Measurements from ENCODE around the gene MRPL36. TPM values are rescaled to one million over a fixed set of nuclear protein-coding genes. Genes with fewer than 3 reads are reported as not detected.

MRPL36 gene
- total RNA-seq, 1 experiment from 2014 or later: 145 TPM

DNA sequence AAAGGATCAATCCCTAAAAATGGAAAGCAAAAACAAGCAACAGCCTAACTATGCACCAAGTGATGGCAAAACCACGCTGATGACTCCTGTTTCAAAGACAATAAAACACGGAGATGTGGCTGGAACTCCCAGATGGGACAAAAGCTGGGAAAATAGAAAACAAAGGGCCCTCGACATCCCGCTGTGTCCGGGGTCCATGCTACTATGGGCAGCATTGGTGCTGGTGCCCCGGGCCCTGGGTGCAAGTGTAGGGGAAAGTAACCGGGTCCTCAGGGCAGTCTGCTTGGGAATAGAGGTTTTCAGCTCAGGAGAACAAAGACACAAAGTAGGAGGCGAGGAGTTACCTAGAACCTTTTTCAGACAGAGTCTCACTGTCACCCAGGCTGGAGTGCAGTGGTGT is 46.1 kb downstream of the MRPL36 start:
- CTCF ChIA-PET: no interaction called here
- peaks cover 97% of the 10 kb centered on the region for H3K27me3 ChIP-seq (ENCODE audit: insufficient read depth, low read depth)

DNA sequence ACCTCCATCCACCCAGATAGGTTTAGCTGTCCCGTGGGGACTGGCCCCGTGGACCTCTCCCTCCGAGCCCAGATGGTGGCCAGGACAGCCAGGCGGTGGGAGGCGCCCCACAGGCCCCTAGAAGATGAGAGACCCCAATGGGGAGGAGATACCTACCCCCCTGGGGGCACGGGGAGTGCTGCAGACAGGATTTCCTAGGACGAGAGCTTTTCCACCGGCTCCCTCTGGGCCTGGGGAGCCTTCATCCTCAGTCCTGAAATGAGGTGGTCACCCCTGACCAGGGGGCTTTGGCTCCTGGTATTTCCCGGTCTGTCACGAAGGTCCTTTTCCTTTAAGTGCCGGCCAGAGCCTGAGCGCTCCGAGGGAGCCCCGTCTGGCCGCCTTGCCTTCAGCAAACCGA is 46.8 kb downstream of the MRPL36 start:
- Histone ChIP-seq H3K4me1 (replicated peaks; ENCODE audit: insufficient read depth) (no peaks in the 10 kb centered on the region), H3K27me3 (ENCODE audit: insufficient read depth, low read depth) (peaks cover 97% of the 10 kb centered on the region)
- intact Hi-C loops (cut with micrococcal nuclease; ENCODE audit: unreplicated experiment): no loop called here

More for the DNA sequence above, 46.1 kb downstream of the MRPL36 start:
- Histone ChIP-seq H3K9me2 (ENCODE audit: insufficient read depth) (no peaks in the 10 kb centered on the region), H3K4me1 (replicated peaks; ENCODE audit: insufficient read depth) (no peaks in the 10 kb centered on the region), H3K9me3 (ENCODE audit: insufficient read depth, low read depth) (no peaks in the 10 kb centered on the region), H2AFZ (no peak overlapping the region), H3K79me2 (ENCODE audit: low read depth) (no peaks in the 10 kb centered on the region), H3K4me2 (no peak overlapping the region), H3K27ac (no peak overlapping the region), H3F3A (ENCODE audit: insufficient read depth, low read depth) (no peaks in the 10 kb centered on the region), H3K36me3 (ENCODE audit: low read depth) (no peaks in the 10 kb centered on the region), H3K4me3 (no peak overlapping the region), H4K20me1 (ENCODE audit: insufficient read depth) (peaks cover 3% of the 10 kb centered on the region; the same call in 1 of the 2 replicates)
- no TSS peak for BruUV-seq (replicated peaks)
- intact Hi-C loops (cut with micrococcal nuclease; ENCODE audit: unreplicated experiment): no loop called here
- TF ChIP-seq EZH2 (IDR thresholded peaks at IDR 0.05; ENCODE audit: low read depth): no peak
- TF ChIP-seq, protein P1, sequence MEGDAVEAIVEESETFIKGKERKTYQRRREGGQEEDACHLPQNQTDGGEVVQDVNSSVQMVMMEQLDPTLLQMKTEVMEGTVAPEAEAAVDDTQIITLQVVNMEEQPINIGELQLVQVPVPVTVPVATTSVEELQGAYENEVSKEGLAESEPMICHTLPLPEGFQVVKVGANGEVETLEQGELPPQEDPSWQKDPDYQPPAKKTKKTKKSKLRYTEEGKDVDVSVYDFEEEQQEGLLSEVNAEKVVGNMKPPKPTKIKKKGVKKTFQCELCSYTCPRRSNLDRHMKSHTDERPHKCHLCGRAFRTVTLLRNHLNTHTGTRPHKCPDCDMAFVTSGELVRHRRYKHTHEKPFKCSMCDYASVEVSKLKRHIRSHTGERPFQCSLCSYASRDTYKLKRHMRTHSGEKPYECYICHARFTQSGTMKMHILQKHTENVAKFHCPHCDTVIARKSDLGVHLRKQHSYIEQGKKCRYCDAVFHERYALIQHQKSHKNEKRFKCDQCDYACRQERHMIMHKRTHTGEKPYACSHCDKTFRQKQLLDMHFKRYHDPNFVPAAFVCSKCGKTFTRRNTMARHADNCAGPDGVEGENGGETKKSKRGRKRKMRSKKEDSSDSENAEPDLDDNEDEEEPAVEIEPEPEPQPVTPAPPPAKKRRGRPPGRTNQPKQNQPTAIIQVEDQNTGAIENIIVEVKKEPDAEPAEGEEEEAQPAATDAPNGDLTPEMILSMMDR (conservative IDR thresholded peaks at IDR 0.05): no peak
- POLR2A ChIA-PET (ENCODE audit: unreplicated experiment): no interaction called here
- DNase-seq: no peak

DNA sequence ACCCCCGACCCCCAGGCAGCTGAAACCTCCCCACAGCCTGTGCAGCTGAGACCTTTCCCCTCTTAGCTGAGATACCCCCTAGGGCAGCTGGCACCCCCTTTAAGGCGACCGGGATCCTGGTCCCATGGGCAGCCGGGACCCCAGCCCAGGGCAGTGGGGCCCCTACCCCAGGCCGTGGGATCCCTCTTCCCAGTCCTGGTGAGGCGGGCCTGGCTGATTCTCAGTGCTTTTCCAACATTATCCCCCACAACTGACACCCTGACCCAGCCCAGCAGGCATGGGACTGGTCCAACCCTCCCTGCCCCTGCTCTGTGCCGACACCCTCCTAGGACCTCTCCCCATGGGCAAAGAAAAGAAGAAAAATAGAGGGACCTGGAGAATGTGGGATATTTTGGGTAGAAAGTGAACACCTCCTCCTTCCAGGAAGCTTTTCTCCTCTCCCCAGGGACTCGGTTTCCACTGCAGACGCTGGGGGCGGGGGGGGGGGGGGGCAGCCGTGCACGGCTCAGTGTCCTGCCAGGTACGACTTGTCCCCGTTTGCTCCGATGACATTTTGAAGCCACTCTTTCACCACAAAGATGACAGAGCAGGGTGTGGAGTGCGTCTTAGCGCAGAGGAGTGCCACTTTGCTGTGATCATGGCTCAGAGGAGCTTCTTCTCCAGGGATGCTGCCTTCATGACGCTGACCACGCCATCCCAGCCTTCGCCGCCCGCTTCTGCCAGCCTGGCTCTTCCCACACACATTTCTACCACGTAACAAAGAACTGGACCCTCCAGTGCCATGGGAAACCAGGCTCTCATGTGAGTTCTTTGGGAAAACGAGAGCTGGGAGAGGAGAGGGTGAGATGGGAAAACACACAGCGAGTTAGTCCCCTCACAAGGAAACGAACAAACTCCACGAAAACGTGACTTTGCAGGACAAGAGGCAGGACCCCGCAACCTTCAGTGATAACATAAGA is 47.5 kb downstream of the MRPL36 start:
- Histone ChIP-seq H4K20me1 (ENCODE audit: insufficient read depth) (peaks cover 3% of the 10 kb centered on the region; the same call in 1 of the 2 replicates), H3K9me2 (ENCODE audit: insufficient read depth) (no peaks in the 10 kb centered on the region), H3K9me3 (ENCODE audit: insufficient read depth, low read depth) (no peaks in the 10 kb centered on the region), H3K4me2 (no peak overlapping the region), H3K27me3 (ENCODE audit: insufficient read depth, low read depth) (peaks cover 97% of the 10 kb centered on the region), H3K27ac (no peak overlapping the region), H3K4me3 (no peak overlapping the region), H3F3A (ENCODE audit: insufficient read depth, low read depth) (no peaks in the 10 kb centered on the region), H2AFZ (no peak overlapping the region), H3K36me3 (ENCODE audit: low read depth) (no peaks in the 10 kb centered on the region), H3K4me1 (replicated peaks; ENCODE audit: insufficient read depth) (no peaks in the 10 kb centered on the region), H3K79me2 (ENCODE audit: low read depth) (no peaks in the 10 kb centered on the region)
- no TSS peak for BruUV-seq (replicated peaks)
- ChIA-PET CTCF (interaction anchor here (0.6 kb wide), 1 partner anchor 117 kb away, joined by 3 read pairs; no protein-coding TSS in a partner anchor), POLR2A (ENCODE audit: unreplicated experiment) (no interaction called here)
- intact Hi-C loops (cut with micrococcal nuclease; ENCODE audit: unreplicated experiment): no loop called here
- TF ChIP-seq, protein P1 (conservative IDR thresholded peaks at IDR 0.05): no peak
- TF ChIP-seq EZH2 (IDR thresholded peaks at IDR 0.05; ENCODE audit: low read depth): no peak
- DNase-seq: no peak

More for the DNA sequence above, 46.8 kb downstream of the MRPL36 start:
- Histone ChIP-seq H3K4me2 (no peak overlapping the region), H2AFZ (no peak overlapping the region), H3F3A (ENCODE audit: insufficient read depth, low read depth) (no peaks in the 10 kb centered on the region), H3K27ac (no peak overlapping the region), H3K36me3 (ENCODE audit: low read depth) (no peaks in the 10 kb centered on the region), H3K9me2 (ENCODE audit: insufficient read depth) (no peaks in the 10 kb centered on the region), H3K79me2 (ENCODE audit: low read depth) (no peaks in the 10 kb centered on the region), H3K9me3 (ENCODE audit: insufficient read depth, low read depth) (no peaks in the 10 kb centered on the region), H3K4me3 (no peak overlapping the region), H4K20me1 (ENCODE audit: insufficient read depth) (peaks cover 3% of the 10 kb centered on the region; the same call in 1 of the 2 replicates)
- DNase-seq: no peak
- no TSS peak for BruUV-seq (replicated peaks)
- ChIA-PET POLR2A (ENCODE audit: unreplicated experiment) (no interaction called here), CTCF (no interaction called here)
- no peak for TF ChIP-seq EZH2 (IDR thresholded peaks at IDR 0.05; ENCODE audit: low read depth)
- TF ChIP-seq, protein P1 (conservative IDR thresholded peaks at IDR 0.05): no peak
